ENCODE data around the gene CTAGE8.
"Not testable (repeated sequence)": the region's sequence is repeated elsewhere in the genome, so short reads cannot be mapped to it uniquely, and the experiment has no call there.

CTAGE8 gene

DNA sequence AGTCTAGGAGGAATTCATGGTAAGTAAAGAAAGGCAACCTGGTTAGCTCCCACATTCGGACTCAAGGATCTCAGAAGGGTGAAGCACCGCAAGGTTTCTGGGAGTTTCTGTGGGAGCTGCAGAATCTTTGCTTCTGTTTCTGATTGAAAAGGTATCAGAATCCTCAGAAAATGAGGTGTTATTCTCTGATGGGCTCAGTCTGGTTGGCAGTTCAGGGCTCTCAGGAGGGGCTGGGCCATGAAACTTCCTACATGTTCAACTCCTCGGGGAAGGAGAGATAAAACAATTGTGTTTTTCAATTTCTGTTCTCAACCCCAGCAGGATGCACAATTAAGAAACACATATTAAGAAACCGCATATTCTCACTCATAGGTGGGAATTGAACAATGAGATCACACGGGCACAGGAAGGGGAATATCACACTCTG is 13.6 kb downstream of the CTAGE8 start:
- DNase-seq (ENCODE audit: low read depth, low spot score), result no peak

GRCh38 chr7:144252307-144252706 is 16.8 kb downstream of the CTAGE8 start:
- not testable (repeated sequence) for DNase-seq (ENCODE audit: low read depth, low spot score)

DNA sequence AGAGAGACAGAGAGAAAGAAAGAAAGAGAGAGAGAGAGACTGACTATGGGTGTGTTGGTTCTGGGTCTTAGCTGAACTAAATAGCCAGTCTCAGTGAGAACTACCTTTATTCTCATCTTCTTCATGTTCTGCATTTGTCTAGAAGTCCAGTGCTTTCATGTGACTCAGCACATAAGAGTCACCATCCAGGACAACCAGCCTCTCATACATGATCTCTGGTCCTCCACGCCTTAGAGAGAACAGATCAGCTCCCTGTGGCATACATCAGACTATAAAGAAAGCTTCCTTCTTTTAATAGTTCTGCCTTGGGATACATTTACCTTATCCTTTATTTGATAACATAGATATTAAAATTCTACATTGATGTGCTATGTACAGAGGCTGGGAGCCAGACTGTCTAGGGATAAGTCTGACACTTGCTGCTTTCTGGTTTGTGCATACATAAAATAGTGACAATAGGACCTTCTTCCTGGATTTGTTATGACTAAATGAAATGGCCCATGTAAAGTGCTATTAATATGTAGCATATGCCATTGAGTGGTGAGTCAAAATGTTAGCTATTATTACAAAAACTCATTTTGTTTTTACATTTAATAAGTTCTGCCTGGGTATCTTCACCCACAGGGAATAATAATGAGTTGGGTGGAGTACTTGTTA is 21.3 kb downstream of the CTAGE8 start:
- not testable (repeated sequence) for DNase-seq (ENCODE audit: low read depth, low spot score)

GRCh38 chr7:144246967-144247366 is 22.1 kb downstream of the CTAGE8 start:
- not testable (repeated sequence) for DNase-seq (ENCODE audit: low read depth, low spot score)

DNA sequence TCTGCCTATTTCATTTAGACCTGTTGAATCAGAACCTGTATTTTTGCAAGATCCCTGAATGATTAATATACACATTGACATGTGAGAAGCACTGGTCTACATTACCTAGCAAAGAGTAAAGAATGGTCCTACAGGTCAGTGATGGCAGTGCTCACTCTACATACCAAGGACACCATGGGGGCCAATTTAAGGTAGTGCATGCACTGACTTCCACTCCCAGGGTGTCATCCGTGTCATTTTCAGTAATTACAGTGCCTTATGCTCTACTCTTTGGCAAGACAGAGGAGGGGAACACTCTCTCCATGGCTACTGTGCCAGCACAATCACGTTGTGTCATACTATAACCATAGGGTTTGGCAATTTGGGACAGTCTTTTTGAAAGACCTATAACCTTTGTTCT is 23.7 kb downstream of the CTAGE8 start:
- not testable (repeated sequence) for DNase-seq (ENCODE audit: low read depth, low spot score)

- not testable (repeated sequence) for DNase-seq (ENCODE audit: low read depth, low spot score)
These were observed 29.7 kb downstream of the CTAGE8 start, which contains the start of gene OR2A42 for GRCh38 chr7:144239365-144239764. Gene OR2A42 (minus strand): TSS chr7:144239605. CDS start chr7:144232843, 6,762 bp downstream.

- not testable (repeated sequence) for DNase-seq (ENCODE audit: low read depth, low spot score)
These were observed 30.5 kb downstream of the CTAGE8 start for GRCh38 chr7:144238530-144239082.

- DNase-seq (ENCODE audit: low read depth, low spot score), result not testable (repeated sequence)
These were observed 36.0 kb downstream of the CTAGE8 start for GRCh38 chr7:144233039-144233438.

DNA sequence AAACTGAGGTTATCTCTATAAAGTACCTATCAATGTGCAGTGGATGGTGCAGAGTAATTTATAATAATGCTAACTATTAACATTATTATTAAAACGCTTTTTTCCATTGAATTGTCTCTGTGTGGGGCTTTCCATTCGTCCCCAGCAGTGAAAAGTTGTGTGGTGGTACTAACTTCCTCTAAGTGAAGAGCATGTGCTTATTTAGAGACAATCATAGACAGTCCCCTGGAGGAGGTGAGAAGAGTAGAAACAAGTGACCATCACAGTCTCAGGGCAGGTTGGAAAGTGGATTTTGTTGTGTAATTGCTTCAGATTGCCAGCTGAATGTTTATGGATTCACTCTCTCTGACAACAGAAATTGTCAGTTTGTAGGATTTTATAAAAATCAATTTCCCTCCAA is 38.1 kb downstream of the CTAGE8 start:
- DNase-seq (ENCODE audit: low read depth, low spot score), result not testable (repeated sequence)

- DNase-seq (ENCODE audit: low read depth, low spot score), result not testable (repeated sequence)
These were observed 40.3 kb downstream of the CTAGE8 start for GRCh38 chr7:144228810-144229209.

GRCh38 chr7:144226866-144227265 is 42.2 kb downstream of the CTAGE8 start:
- DNase-seq (ENCODE audit: low read depth, low spot score), result not testable (repeated sequence)

DNA sequence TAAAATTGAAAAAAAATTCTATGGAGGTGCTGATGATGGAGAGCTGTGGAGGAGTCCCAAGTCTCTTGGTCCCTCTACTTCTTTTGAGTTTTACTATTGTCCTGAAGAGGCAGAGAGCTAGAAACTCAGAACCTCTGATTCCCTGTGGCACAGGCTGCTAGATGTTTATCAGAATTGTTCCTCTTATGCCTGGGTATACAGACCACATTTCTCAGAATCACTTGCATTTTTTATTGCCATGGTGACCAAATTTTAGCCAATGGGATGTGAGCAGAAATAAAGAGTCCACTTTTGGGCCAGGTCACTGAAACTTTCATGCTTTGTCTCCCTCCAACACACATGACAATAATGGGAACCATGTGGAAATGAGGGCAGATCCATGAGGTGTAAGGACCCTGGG is 45.4 kb downstream of the CTAGE8 start:
- DNase-seq (ENCODE audit: low read depth, low spot score), result not testable (repeated sequence)

- not testable (repeated sequence) for DNase-seq (ENCODE audit: low read depth, low spot score)
These were observed 48.6 kb downstream of the CTAGE8 start for GRCh38 chr7:144220531-144220930.

GRCh38 chr7:144219149-144219548 is 49.9 kb downstream of the CTAGE8 start:
- DNase-seq (ENCODE audit: low read depth, low spot score), result not testable (repeated sequence)

DNA sequence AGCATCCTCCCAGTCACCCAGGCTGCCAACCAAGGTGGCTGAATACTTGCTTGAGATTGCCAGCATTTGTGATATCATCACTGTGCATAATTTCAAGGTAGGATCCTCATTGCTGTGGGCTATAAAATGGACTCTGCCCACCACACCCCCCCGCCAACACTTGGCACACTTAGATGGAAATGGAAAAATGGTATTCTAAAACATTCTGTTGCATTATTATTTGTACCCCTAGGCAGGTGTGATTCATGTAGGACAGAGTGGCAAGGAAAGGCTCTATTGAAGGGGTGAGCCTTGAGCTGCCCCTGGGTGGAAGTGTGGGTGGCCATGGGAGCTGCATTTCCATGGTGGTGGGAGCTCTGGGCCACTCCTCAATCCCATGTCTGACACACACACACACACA is 50.5 kb downstream of the CTAGE8 start:
- not testable (repeated sequence) for DNase-seq (ENCODE audit: low read depth, low spot score)

- DNase-seq (ENCODE audit: low read depth, low spot score), result not testable (repeated sequence)
These were observed 51.9 kb downstream of the CTAGE8 start for GRCh38 chr7:144217200-144217599.
